ENCODE data around the gene ABCC12.
"Not testable (repeated sequence)": the region's sequence is repeated elsewhere in the genome, so short reads cannot be mapped to it uniquely, and the experiment has no call there.

Gene ABCC12

DNA sequence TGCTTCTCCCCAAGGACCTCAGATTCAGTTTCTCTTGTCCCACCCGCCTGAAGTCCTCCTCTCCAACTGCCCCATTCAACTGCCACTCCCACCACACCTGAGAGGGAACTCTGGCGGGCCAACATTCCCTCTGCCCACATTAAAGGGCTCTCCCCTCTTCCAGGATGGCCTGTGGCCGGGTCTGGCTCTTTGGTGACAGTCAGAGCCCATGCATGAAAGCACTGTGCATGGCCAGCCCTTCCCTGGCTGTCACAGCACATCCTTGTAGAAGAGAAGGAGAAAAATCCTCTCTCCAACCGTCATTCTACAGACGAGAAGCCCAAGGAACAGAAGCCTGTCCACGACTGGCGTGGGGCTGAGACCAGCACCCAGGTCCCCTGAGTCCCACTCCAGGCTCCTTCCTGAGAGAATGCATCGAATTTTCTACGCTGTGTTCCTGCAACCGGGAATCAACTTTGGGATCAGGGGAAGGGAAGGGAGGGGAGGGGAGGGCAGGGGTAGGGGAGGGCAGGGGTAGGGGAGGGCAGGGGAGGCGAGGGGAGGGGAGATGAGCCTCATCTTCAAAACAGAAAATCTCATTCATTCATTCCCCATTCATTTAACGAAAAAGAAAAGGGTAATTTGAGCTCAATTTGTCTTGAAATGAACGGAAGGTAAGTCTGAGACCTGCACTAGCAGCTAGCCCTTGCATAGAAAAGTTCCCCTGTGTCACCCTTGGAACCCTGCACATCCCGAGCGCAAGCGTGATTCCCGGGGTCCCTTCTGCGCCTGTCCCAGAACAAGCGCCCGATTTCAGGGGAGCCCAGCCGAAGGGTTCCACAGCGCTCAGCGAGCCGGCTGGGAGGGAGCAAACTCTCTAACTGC is at the start of gene ABCC12:
Gene ABCC12 (minus strand): TSS at position 68 of the 864 bp plus-strand sequence. CDS start 9,569 bp downstream, outside the sequence.
- DNase-seq (ENCODE audit: low spot score): no peak

GRCh38 chr16:48204825-48205151 is 49.0 kb upstream of the ABCC12 start:
- no peak for DNase-seq (ENCODE audit: low spot score)

- DNase-seq (ENCODE audit: low spot score): no peak
These were observed 48.4 kb upstream of the ABCC12 start for GRCh38 chr16:48203974-48204824.

DNA sequence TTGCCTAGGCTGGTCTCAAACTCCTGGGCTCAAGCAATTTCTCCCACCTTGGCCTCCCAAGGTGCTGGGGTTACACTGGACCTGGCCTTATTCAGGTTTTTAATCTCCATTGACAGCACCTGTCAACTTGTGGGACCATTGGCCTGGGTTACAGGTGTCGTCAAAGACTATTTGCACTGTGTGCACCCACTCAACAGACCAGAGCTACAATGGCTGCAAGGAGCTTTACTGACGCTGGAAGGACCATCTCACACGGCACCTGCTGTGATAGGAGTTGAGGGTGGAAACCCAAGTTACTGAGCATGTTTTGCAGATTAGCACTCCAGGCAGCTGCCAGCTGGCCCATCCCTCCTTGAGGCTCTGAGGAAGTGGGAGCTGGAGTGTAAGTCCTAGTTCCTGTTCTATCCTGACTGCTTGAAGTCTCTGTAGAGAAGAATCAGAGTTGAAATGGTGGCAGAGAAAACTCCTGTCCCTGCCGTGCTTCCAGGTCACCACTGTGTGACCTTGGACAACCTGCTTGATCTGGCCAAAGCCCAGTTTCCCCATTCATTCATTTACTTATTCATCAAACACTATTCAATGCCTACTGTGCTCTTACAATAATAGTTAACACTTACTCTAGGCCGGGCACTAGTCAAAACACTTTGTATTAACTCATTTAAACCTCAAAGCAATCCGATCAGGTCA is 45.9 kb upstream of the ABCC12 start:
- no peak for DNase-seq (ENCODE audit: low spot score)

GRCh38 chr16:48197294-48197693 is 41.5 kb upstream of the ABCC12 start:
- DNase-seq (ENCODE audit: low spot score): no peak

DNA sequence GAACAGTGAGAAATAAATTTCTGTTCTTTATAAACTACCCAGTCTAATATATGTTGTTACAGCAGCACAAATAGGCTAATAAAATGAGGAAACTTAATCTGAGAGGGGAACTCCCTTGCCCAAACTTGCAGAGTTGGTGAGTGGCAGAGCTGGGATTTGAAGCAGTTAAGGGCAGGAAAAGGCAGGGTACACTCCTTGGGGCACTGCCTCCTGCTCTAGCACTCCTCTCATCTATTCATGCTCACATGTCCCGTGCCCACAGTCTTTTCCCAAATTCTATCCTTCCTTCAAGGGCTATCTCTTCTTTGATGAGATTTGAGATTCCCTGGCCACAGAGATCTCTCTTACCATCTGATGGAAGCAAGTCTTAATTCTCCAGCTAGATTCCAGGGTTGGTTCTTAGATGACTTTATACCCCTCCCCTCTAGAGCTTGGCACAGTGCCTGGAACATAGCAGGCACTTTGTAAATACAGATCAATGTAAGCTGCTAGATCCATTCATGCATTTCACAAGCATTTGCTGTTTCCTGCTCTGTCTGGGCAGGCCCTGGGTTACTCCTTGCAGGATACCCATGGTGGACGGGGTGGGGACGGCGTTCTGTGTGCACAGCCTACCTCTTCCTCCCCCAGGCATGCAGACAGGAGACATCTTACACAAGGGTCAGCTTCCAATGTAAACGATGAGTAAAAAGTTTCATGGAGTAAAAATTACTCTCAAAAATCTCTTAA is 39.2 kb upstream of the ABCC12 start:
- no peak for DNase-seq (ENCODE audit: low spot score)

- DNase-seq (ENCODE audit: low spot score): no peak
These were observed 38.1 kb upstream of the ABCC12 start for GRCh38 chr16:48193846-48194245.

- no peak for DNase-seq (ENCODE audit: low spot score)
These were observed 32.8 kb upstream of the ABCC12 start for GRCh38 chr16:48188449-48189102.

- no peak for DNase-seq (ENCODE audit: low spot score)
These were observed 32.0 kb upstream of the ABCC12 start for GRCh38 chr16:48187779-48188178.

DNA sequence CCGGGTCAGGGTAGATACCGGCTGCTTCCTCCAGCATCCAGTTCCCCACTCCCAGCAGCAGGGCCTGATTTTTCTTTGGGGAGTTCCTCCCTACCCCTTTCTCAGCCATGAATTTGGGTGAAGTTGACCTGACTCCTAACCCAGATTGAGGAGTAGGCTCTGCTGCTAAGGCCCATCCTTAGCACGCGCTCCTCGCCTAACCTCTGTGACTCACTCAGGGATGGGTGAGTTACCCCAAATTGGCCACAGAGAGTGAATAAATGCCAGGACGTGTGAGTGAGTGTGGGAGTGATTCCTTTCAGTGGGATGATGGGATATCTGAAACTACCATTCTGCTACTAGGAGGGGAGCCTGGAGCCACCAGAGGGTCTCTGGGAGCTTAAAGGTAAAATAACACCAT is 28.9 kb upstream of the ABCC12 start:
- DNase-seq (ENCODE audit: low spot score): peak; percentile 7

DNA sequence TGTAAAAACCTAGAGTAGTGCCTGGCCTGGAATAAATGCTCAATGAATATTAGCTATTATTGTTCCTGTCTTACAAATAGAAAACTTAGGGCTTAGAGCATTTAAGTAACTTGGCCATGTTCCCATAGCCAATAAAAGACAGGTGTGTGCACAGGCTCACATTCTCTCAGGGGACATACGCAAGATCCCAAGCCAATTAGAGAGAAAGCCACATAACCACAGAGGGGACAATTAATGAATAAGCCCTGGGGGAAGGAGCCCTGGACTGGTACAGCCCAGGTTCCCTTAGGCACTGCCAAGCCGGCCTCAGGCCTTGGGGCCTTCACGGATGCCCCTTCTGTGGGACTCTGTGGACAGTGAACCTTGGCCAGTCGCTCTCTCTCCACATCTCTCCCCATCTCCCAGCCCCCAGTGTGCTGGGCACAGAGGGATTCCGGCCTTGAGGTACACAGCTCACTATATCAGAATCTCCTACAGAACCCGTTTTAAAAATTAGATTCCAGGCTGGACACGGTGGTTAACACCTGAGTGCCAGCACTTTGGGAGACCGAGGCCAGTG is 27.3 kb upstream of the ABCC12 start:
- DNase-seq (ENCODE audit: low spot score): no peak

DNA sequence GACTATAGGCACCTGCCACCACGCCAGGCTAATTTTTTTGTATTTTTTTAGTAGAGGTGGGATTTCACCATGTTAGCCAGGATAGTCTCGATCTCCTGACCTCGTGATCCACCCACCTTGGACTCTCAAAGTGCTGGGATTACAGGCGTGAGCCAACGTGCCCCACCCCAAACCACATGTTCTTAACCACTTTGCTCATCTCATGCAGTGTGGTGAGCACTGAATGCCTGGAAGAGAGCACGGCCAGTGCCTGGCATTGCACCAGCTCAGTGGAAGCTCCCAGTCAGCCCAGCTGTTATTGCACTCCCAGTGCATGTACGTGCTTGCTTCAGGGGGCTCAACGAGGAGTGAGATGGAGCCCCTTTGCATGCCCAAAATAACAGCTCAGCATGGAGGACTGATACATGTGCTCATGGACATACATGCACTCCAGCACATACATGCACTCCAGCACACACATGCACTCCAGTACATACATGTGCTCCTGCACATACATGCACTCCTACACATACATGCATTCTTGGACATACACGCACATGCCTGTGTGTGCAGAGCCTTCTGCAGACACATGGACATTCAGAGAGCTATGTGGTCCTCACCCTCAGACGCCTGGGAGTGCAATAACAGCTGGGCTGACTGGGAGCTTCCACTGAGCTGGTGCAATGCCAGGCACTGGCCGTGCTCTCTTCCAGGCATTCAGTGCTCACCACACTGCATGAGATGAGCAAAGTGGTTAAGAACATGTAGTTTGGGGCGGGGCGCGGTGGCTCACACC is 26.1 kb upstream of the ABCC12 start:
- DNase-seq (ENCODE audit: low spot score): peak; percentile 6

- no peak for DNase-seq (ENCODE audit: low spot score)
These were observed 25.2 kb upstream of the ABCC12 start for GRCh38 chr16:48180868-48181480.

DNA sequence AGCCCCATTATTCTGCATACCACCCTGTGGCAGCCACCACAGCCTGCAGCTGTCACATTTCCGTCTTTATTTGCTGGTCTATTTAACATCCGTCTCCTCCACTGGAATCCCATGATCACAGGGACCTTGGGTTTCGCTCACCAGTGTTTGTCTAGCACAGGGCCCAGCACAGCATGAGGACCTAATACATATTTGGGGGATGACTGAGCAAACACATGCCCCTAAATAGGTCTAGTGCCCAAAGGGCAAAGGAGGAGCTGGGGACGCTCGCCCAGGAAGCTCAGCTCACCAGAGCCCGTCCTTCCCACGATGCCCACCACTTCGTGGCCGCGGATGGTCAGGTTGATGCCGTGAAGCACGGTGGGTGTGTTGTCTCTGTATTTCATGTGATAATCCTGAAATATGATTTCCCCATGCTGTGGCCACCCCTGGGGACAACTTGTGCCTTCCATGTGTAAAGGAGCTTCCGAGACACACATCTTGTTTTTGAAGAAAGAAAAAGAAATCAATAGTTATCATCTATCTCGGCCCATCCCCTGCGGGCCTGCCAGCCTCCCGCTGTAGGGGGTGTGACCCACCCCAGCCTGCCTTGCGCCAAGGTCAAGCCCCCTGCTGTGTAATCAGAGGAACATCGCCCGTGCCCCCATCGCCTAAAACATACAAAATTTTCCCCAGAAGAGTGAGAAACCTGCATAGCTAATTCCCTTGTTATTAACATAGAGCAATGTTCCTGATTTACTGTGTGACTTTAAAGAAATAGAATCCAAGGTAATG is 21.0 kb upstream of the ABCC12 start:
- no peak for DNase-seq (ENCODE audit: low spot score)

DNA sequence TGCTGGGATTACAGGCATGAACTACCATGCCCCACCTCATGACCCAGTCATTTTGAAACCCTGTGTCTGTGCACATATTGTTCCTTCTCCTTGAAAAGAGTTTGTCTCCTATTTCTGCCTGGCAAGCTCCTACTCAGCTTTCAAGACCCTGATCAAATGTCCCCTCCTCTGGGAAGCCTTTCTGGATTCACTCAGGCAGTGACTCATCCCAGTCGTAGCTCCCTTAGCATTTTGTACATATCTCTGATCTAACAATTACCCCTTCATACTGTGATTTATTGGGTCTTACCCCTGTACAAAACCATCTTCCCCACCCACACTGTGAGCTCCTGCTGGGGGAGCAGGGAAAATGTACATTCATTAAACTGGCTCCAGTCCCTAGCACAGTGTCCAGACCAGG is 18.1 kb upstream of the ABCC12 start:
- no peak for DNase-seq (ENCODE audit: low spot score)

- no peak for DNase-seq (ENCODE audit: low spot score)
These were observed 16.9 kb upstream of the ABCC12 start for GRCh38 chr16:48172682-48173081.

DNA sequence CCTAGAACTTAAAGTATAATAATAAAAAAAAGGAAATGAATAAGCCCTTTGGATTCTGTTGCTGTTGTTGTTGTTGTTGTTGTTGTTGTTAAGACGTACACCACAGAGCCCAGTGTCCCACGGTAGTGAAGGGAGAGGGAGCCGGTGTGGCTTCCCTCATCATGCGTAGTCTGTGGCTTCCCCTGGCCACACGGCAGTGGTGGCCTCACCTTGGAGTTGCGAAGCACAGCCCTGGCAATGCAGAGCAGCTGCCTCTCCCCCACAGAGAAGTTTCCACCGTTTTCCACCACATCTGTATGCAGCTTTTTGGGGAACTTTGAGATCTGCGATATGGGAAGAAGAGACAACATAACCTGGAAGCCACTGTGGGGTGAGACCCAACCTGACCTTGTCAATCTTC is 14.1 kb upstream of the ABCC12 start:
- DNase-seq (ENCODE audit: low spot score): no peak

- DNase-seq (ENCODE audit: low spot score): no peak
These were observed 12.3 kb upstream of the ABCC12 start for GRCh38 chr16:48168075-48168474.

DNA sequence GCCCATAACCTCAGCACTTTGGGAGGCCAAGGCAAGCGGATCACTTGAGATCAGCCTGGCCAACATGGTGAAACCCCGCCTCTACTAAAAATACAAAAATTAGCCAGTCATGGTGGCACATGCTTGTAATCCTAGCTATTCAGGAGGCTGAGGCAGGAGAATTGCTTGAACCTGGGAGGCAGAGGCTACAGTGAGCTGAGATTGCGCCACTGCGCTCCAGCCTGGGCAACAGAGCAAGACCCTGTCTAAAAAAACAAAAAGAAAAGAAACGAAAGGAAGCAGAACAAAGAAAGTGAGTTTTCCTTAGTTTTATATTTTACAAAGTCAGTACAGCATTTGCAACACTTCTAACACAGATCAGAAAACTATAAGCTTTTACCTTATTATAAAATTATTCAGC is 10.8 kb upstream of the ABCC12 start:
- DNase-seq (ENCODE audit: low spot score): not testable (repeated sequence)
